HG02981 (cell line): ENCODE results near the gene ZNF415.
A peak's percentile ranks its signal among the peaks of the same experiment; 100 is the strongest.
"Not testable (repeated sequence)": the region's sequence is repeated elsewhere in the genome, so short reads cannot be mapped to it uniquely, and the experiment has no call there.

ENCODE experiments used
- ATAC-seq: cut with Tn5 transposase; IDR thresholded peaks from one replicate; pipeline ENCODE4 v1.9.1; 2021; ENCODE audit warnings: mild to moderate bottlenecking, moderate library complexity; ENCODE audit not compliant: unreplicated experiment

Gene ZNF415

DNA sequence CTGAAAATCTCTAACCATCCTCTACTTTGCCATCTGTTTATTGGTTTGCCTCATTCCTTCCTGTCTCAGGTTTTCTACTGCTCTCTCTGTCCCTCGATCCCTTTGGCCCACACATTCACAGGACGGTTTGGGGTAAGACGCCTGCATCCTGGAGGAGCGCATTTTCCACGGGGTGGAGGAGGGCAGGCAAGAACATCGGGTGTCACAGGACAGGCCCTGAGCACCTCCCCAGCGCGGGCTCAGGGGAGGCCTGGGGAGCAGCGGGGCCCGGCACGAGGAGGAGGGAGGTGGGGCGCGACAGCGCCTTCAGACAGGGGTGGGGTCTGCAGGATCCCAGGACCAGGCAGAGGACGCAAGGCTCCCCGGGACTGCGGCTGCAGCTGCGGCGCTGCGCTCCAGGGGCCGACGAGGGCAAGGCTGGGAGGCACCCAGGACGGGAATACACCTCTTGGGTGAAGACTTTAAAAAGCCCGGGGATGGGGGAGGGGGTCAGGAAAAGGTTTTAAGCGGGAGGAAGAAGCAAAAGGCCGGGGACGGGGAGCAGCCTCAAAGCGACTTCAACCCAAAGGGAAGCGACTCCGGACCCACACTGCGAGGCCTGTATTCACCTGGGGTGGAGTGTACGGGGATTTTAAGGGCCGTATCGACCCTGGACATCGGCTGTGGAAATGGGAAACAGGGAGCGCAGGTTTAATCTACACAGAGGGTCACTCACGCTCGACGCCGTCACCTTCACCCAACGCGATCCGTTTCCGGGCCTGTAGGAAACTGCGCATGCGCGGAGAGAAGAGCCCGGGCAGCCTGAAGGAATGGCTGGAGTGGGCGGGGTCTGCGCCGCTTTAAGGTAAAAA is at the start of gene ZNF415:
TSS of gene ZNF415 (minus strand) at position 770 of the 851 bp plus-strand sequence. CDS start 10,234 bp downstream, outside the sequence.
- no peak for ATAC-seq

DNA sequence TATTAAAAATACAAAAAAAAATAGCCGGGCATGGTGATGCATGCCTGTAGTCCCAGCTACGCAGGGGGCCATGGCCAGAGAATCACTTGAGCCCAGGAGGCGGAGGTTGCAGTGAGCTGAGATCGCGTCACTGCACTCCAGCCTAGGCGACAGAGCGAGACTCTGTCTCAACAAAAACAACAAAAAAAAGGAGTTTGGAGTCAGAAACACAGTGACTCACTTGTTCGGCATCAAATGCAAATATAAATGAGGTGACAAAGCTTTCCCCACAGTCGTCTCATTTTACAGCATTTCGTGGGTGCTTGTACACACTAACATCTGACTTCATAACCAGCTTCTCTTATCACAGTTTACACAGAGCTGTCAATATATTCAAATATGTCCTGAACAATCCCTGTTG is 49.5 kb upstream of the ZNF415 start:
- no peak for ATAC-seq

DNA sequence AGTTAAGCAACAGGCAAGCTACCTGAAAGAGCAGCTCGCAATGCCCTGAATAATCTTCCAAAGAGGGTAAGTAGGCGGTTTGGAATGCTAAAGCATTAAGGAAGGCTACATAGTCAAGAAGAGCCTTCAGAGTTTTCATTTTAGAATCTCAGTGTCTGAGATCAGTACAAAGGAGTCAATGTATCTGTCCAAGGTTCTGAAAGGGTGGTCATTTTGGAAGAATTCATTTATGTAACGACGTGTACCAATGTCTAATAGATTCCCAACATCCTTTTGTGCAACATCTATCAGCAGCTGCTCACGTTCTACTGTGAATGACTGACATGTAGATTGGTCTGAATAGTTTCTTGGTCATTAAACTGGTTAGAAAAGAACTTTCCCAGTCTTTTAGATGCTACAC is 45.3 kb upstream of the ZNF415 start:
- ATAC-seq = no peak

DNA sequence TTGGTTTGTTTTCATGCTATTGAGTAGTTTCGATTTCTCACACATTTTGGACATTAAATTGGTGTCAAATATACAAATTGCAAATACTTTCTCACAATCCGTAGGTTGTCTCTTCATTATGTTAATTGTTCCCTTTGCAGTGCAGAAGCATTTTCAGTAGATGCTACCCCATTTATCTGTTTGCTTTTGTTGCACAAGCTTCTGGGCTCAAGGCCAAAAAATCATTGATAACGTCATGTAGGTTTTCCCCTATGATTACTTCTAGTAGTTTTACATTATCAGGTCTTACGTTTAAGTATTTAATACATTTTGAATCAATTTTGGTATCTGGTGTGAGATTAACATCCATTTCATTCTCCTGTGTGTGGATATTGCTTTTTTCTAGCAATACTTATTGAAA is 40.2 kb upstream of the ZNF415 start:
- no peak for ATAC-seq

DNA sequence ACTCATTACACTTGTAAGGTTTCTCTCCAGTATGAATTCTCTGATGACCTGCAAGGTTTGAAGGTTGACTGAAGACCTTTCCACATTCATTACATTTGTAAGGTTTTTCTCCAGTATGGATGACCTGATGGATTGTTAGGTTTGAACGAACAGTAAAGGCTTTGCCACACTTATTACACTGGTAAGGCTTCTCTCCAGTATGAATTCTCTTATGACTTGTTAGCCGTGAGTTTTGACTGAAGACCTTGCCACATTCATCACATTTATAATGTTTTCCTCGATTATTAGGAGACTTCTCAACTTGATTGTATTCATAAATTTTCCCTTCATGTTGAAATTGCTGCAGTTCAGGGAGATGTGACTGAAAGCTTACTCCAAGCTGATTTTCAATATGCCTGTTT is 33.0 kb upstream of the ZNF415 start:
- no peak for ATAC-seq

DNA sequence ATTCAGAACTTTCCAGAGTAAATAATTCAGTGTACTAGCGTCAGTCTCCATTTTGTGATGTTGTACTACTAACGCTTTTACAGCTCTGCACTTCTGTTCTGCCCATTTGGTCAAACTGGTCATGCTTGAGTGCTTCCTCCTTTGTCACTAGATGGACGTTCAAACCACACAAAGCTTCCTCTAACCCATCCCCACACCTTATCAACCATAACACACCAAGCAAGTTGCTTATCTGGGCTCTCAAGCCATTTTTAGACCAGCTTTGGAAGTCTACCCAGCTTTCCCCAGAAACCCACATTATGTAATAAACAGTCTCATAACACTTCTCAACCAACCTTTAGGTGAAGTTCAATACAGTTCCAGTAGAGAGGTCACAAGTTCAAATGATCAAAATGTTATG is 28.4 kb upstream of the ZNF415 start:
- ATAC-seq = no peak

DNA sequence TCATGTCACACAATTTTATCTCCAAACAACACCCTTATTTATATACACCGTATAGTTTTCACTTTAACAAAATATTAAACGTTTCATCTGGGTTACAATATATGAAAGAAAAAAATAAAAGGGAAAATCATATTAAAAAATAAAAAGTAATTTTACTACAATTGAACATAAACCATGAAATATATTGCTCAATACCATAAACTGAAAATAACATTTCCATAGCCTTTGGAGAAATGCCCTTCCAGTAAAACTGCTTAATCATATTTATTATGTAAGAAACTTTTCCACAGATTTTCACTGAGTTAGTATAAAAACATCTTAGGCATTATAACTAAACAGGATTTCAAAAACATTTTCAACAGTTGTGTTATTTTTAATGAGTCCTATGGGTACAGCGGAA is 27.6 kb upstream of the ZNF415 start:
- ATAC-seq = no peak

DNA sequence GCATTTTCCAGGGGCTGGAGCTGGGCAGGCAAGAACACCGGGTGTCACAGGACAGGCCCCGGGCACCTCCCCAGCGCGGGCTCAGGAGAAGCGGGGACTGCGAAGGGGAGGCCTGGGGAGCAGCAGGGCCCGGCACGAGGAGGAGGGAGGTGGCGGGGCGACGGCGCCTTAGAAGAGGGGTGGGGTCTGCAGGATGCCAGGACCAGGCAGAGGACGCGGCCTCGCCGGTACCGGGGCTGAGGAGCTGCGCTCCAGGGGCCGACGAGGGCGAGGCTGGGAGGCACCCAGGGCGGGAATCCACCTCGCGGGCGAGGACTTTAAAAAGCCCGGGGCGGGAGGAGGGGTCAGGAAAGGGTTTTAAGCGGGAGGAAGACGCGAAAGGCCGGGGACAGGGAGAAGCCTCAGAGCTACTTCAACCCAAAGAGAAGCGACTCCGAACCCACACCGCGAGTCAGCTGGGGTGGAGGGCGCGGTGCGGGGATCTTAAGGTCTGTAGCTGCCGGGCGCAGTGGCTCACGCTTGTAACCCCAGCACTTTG is 25.5 kb upstream of the ZNF415 start:
- no peak for ATAC-seq

DNA sequence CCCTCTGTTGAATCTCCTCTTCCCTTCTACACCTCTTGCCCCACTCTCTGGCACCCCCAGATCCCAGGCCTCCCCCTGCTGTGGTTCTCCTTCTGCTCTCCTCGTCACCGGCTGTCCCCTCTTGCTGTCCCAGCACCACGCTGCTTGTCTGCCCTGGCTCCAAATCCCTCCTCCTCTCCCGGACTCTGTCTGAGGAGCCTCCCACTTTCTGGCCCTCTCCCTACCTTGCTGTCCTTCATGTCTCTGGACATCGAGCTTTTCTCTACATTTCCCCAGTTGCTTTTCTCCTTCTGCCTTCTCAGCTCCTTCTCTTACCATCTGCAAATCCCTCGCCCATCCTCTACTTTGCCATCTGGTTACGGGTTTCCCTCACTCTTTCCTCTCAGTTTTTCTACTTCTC is 24.9 kb upstream of the ZNF415 start:
- no peak for ATAC-seq

DNA sequence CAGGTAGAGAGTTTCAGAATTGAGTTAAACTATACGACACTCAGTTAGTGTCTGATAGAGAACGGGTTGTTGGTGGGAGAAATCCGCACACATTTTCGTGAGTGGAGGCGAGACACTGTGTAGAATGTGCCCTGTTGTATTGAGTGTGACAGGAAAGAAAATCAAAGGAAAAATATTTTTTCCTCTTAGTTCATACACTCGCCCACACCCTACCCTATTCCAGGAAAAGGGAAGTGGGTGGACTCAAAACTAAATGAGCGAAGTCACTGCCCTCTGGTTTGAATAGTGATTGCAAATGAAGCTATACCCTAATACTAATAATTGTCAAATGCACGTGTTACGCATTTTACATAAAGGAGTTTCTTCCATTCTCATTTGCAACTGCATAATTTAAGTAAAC is 24.1 kb upstream of the ZNF415 start:
- ATAC-seq = no peak

DNA sequence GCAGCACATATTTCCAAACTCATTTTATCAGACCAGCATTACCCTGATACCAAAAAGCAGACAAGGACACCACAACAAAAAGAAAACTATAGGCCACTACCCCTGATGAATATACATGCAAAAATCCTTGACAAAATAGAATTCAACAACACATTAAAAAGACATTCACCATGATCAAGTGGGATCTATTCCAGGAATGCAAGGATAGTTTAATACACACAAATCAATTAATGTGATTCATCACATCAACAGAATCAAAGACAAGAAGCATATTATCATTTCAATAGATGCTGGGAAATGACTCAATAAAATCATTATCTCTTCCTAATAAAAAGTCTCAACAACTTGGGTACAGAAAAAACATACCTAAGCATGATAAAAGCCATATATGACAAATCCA is 14.9 kb upstream of the ZNF415 start:
- no peak for ATAC-seq

DNA sequence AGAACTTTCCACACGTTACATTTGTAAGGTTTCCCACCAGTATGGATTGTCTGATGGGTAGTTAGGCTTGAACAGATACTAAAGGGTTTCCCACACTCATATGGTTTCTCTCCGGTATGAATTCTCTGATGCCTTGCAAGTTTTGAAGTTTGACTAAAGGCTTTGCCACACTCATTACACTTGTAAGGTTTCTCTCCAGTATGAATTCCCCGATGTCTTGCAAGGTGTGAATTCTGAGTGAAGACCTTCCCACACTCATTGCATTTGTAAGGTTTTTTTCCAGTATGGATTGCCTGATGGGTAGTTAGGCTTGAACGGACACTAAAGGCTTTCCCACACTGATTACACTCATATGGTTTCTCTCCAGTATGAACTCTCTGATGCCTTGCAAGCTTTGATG is 7.6 kb upstream of the ZNF415 start:
- ATAC-seq = no peak

DNA sequence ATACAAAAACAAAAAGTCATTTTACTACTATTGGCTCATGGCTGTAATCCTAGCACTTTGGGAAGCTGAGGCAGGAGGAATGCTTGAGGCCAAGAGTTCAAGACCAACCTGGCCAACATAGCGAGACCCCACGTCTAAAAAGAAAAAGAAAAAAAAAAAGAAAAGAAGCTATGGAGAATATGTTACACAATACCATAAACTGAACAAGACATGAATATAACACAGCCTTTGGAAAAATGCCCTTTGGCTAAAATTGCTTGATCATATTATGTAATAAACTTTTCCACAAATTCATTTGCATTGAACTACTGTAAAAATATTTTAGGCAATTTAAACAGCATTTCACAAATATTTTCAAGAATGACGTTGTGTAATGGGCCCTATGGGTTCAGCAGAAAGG is 3.7 kb upstream of the ZNF415 start:
- no peak for ATAC-seq

DNA sequence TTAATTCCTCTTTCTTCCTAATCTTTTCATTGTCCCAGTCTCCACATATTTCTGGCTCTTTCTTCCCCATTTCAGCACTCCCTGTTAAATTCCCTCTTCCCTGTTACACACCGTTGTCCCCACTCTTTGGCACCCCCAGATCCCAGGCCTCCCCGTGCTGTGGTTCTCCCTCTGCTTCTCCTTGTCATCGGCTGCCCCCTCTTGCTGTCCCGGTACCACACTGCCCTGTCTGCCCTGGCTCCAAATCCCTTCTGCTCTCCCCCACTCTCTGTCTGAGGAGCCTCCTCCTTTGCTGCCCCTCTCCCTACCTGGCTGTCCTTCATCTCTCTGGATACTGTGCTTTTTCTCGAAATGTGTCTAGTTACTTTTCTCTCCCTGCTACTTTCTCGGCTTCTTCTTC is 983 bp downstream of the ZNF415 start:
- ATAC-seq = no peak

DNA sequence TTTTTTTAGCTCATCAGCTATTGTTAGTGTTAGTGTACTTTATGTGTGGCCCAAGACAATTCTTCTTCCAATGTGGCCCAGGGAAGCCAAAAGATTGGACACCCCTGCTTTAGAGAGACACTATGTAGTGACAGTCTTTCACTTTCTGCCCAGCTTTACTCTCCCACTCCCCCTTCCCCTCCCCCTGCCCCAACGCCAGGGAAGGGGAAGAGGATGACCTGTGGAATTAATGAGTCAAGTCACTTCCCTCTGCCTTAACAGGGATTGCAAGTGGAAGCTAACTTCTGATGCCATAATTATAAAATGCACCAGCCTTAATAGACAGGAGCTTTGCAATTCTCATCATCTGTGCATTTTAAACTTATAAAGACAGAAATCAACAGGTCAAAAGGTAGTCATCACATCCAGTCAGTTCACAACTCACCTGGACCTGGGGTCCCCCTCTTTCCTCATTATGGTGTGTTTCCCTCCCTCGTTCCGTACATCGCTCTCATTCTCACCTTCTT is 1.6 kb downstream of the ZNF415 start:
- ATAC-seq = no peak

DNA sequence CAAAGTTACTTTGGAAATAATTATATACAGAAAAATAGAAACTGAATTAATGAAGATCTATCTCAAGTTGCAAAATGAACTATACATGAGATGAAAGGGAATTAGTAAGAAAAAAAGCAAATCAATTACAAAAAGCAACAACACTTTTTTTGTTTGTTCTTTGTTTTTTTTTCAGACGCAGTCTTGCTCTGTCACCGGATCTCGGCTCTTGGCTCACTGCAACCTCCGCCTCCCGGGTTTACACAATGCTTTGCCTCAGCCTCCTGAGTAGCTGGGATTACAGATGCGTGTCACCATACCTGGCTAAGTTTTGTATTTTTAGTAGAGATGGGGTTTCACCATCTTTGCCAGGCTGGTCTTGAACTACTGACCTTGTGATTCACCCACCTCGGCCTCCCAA is 2.2 kb downstream of the ZNF415 start:
- ATAC-seq = no peak

DNA sequence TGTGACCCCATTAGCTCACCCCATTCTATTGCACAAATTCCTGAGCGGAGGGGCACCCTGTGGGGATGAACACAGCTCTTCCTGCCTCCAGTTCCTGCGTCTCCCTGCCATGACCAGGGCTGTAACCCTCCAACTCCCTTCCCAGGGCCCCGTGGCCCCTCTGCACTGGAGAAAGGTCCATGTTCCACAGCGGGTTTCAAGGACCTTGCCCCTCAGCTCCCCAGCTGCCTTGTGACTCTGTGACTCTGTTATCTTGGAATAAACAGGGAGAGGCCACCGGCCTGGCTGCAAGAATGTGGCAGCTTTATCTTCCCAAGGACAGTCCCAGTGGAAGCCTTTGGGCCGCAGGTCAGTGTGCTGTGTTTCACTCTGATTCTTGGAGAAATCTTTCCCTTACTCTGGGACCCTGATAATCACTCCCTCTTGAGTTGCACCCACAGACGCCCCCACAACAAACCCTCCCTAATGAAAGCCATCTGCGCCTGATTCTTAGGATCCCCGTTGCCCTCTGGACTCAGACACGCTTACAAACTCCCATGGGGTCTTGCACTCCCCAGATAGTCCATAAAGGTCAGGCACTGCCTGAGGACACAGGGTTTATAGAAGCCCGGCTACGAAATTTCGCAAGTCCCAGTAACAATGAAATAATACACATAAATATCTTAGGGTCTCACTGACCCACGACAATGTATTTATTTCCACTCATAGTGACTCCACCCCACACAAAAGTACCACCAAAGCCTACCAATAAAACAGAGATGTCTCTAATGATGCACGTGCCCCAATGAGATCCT is 5.8 kb downstream of the ZNF415 start:
- not testable (repeated sequence) for ATAC-seq

DNA sequence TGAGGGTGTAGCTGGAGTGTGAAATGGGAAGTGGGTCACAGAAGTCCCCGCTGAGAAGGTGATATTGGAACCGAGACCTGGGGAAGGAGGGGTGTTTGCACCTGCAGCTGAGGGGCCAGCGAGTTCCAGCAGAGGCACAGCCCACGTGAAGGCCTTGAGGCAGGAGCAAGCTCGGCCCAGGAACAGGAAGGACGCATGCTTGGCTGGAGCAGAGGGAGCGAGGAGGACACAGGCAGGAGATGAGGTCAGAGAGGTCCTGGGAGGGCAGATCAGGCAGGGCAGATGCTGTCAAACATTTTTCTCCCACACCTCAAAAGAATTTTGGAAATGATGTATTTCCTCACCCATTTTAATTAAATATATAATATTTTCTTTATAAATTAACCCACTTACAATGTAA is 9.3 kb downstream of the ZNF415 start:
- ATAC-seq = no peak

DNA sequence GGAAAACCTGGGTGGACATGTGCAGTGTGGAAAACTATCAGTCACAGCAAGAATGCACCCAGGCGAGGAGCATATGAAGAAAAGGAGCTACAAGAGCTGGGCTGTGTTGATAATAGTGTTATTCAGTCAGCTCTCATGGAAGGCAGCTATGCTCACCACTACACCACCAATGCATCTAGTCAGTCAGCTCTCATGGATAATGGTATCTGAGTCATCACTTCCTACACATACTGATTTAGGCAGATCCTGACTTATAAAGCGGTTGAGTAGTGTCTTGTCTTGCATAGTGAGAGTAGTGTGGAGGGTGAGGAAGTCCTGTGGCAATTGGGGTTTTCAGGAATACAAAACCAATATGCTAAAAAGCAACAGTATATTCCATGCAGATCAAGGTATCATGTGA is 20.4 kb downstream of the ZNF415 start:
- no peak for ATAC-seq

DNA sequence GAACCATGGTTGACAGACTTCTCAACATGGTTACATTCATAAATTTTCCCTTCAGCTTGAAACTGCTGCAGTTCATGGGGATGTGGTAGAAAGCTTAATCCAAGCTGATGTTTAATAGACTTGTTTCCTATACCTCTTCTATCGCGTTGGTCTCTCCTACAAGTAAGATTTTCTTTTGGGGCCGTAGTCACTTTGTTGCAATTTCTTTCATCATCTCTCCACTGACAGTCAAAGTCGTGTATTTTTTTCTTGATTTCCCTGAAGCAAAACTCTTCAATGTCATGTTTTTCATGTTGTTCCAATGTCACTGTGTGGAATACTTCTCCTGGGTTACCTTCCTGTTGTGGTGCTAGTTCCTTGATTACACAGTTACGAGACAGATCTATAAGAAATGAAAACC is 23.2 kb downstream of the ZNF415 start:
- ATAC-seq = no peak

DNA sequence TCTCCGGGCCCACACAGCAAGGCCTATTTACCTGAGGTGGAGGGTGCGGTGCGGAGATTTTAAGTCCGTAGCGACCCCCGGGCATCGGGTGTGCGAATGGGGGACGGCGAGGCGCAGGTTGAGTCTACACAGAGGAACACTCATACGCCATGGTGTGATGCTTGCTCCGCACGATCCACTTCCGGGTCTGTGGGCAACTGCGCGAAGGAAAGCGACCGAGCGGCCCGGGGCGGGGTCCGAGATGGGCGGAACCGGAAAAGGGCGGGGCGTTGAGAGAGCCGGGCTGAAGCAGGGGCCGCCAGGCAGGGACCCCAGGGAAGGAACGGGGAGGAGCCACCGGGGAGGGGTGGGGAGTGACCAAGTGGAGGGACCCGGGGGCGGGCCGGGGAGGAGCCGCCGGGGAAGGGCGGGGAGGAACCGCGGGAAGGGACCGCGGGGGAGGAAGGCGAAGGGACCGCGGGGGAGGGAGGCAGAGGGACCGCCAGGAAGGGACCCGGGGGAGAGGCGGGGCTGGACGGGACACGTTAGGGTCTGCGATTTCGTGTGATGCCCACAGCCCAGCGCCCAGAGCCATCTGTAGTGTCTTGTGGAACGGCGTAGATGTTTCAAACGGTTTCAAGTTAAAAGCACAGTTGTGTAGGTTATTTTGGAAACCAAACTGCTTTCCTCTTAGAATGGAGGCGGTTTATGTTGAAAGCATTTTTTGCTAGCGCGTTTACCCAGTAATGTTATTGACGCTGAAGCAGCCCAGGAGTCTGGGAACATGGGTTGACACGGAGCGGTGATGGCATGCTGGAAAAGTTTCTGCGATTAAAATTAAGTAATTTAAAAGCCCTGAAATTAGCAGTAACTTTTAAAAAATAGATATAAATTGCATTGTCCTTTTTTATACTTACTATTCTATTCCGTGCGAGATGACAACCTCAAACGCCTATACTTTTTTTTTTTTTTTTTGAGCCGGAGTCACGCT is 29.2 kb downstream of the ZNF415 start, which contains the start of gene ZNF160:
TSS of gene ZNF160 (minus strand) at position 189 of the 970 bp plus-strand sequence. CDS start 17,146 bp downstream, outside the sequence.
- ATAC-seq = peak; percentile 94
